ENCODE measurements around the gene PPP4R1.

PPP4R1 gene

GRCh38 chr18:9546468-9546867, 67.9 kb downstream of the PPP4R1 start:
- no peak for DNase-seq (ENCODE audit: low read depth in 2 of 2)

GRCh38 chr18:9545029-9545428, 69.3 kb downstream of the PPP4R1 start:
- no peak for DNase-seq (ENCODE audit: low read depth in 2 of 2)

DNA sequence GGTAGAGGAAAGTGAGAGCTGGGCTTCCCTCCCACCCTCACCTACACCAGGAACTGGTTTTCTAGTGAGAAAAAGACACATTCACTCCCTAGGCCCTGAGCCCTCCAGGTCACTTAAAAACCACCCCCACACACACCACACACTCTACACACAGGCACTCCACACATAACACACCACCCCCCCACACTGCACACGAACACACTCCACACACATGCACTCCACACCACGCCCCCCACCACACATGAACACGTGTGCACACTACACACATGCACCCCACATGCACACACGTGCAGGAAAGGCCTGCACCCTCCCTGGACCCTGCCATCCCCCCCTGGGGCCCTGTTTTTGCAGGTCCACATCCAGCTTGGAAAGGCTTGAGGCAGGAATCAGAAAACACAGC, 71.4 kb downstream of the PPP4R1 start:
- no peak for DNase-seq (ENCODE audit: low read depth in 2 of 2)

DNA sequence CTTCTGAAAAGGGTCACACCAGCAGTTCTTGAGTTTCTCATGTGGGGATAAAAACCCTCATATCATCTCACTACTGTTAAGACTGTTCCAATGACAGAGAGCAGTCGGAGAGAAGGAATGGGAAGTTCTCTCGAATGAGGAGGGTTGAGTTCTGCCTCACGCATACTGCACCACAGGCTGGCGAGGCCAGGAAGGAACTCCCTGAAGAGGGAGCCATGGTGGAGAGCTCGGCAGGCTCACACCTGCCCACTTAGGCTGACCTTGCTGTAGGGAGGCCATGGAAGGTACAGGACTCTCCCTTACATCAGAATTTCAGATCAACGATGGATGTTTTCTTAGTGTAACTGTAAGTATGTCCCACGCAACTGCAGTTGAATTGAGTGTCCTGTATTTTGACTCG, 74.4 kb downstream of the PPP4R1 start:
- DNase-seq (ENCODE audit: low read depth in 2 of 2) = no peak

DNA sequence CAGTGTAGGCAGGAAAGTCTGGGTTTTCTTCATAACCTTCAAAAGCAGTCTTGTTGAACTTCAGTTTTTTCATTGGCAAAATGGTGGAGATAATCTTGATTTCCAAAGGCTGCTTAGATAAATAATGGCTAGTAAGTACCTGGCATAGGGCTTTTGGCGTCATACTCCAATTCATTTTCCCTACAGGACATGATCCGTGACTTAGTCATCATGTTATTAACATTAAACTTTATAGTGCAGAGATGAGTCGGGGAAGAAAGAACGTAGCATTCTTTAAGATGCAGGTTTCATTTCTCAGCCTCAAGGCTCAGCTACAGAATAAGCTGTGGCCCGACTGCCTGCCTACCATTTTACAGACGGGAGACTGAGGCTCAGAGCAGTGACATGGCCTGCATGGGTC, 75.1 kb downstream of the PPP4R1 start:
- no peak for DNase-seq (ENCODE audit: low read depth in 2 of 2)

GRCh38 chr18:9537677-9538076, 76.7 kb downstream of the PPP4R1 start:
- DNase-seq (ENCODE audit: low read depth in 2 of 2) = no peak

GRCh38 chr18:9536354-9537152, 77.8 kb downstream of the PPP4R1 start:
- no peak for DNase-seq (ENCODE audit: low read depth in 2 of 2)

- no peak for DNase-seq (ENCODE audit: low read depth in 2 of 2)
These were observed 78.8 kb downstream of the PPP4R1 start for GRCh38 chr18:9535430-9535991.

GRCh38 chr18:9534844-9535243, 79.5 kb downstream of the PPP4R1 start:
- DNase-seq (ENCODE audit: low read depth in 2 of 2) = no peak

GRCh38 chr18:9531791-9532410, 82.5 kb downstream of the PPP4R1 start:
- no peak for DNase-seq (ENCODE audit: low read depth in 2 of 2)

GRCh38 chr18:9530226-9531009, 83.9 kb downstream of the PPP4R1 start:
- no peak for DNase-seq (ENCODE audit: low read depth in 2 of 2)

DNA sequence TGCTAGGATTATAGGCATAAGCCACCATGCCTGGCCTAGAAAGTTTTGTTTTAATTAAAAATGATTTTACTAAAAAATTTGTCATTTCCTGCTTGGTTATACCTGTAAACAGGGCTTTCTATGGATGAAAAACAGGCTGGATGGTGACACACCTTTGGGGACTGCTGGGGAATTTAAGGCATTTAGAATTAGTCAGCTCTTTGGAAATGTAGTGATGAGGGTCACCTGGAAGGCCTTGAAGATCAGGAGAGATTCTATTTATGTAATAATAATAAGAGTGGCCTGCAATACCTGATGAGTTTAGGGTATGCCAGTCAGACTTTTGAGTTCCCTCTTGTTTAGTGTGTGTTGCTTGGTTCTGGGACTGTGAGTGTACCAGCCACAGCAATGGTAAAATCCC, 87.9 kb downstream of the PPP4R1 start:
- no peak for DNase-seq (ENCODE audit: low read depth in 2 of 2)

DNA sequence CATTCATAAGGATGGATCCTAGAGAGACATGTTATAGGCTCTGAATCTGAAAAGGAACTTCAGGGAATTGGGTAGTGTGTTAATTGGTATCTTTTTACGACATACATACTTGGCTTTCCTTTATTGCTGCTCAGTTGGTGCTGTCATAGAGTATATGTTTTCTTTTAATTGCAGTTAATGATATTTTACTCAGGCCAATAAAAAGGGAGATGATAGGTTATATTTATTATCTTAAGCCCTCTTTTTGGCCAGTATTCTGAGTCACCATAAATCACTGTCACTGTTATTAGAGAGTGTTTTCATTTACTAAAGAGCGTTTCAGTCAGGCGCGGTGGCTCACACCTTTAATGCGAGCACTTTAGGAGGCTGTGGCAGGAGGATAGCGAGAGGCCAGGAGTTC, 91.4 kb downstream of the PPP4R1 start:
- DNase-seq (ENCODE audit: low read depth in 2 of 2) = no peak

DNA sequence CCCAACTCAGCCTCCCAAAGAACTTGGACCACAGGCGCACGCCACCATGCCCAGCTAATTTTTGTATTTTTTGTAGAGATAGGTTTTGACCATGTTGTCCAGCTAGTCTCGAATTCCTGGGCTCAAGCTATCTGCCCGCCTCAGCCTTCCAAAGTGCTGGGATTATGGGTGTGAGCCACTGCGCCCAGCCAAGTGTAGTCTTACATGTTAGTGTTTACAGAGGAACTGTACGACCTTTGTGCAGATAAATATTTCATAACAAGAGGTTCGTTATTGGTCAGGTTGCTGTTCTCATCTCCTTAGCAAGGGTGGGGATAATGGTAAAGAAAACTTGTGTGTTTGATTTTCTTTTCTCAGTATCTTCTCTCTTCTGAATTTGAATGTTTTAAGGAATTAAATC, 92.6 kb downstream of the PPP4R1 start:
- DNase-seq (ENCODE audit: low read depth in 2 of 2) = no peak

GRCh38 chr18:9520666-9521065, 93.7 kb downstream of the PPP4R1 start:
- DNase-seq (ENCODE audit: low read depth in 2 of 2) = no peak

- no peak for DNase-seq (ENCODE audit: low read depth in 2 of 2)
These were observed 95.0 kb downstream of the PPP4R1 start for GRCh38 chr18:9519399-9519798.

- DNase-seq (ENCODE audit: low read depth in 2 of 2) = no peak
These were observed 96.5 kb downstream of the PPP4R1 start for GRCh38 chr18:9517869-9518268.

DNA sequence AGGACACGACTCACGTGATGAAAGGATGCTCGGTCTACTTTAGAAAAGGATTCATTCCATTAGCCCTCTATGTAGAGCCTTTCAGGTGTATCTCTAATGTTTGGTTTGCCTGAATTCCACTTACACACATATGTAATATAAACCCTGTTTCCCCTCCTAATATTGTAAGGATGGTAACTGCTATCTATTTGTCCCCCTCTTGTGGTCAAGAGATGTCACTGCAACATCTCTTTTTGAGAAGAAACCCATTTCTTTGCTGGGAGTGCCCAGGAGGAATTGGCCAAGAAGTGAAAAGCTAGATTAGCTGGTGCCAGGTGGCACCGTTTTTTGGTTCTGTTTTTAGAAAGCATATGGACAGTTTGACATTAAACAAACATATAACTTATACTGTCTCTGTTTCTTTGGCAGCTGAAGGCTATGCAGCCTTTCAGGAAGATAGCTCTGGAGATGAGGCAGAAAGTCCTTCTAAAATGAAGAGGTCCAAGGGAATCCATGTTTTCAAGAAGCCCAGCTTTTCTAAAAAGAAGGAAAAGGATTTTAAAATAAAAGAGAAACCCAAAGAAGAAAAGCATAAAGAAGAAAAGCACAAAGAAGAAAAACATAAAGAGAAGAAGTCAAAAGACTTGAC, 97.8 kb downstream of the PPP4R1 start:
- DNase-seq (ENCODE audit: low read depth in 2 of 2) = no peak

DNA sequence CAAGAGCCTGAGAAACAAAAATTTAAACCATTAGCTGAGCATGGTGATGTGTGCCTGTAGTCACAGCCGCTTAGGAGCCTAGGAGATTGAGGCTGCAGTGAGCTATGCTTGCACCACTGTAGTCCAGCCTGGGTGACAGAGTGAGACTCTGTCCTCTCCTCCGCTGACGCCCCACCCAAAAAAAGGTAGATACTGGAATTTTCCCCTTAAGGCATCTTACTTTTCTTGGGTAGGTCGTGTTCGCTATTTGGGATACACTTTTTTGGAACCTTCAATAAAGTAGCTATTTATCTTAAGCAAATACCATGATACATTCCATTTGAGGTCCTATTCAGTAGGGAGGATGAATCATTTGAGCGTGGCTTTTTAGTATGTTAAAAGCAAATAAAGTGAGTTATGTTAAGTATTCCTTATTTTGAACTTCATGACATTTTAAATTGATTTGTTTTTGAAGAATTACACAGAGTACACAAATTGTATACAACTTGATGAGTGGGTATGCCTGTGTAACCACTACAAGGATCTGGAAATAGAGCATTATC, 100.3 kb downstream of the PPP4R1 start:
- no peak for DNase-seq (ENCODE audit: low read depth in 2 of 2)

DNA sequence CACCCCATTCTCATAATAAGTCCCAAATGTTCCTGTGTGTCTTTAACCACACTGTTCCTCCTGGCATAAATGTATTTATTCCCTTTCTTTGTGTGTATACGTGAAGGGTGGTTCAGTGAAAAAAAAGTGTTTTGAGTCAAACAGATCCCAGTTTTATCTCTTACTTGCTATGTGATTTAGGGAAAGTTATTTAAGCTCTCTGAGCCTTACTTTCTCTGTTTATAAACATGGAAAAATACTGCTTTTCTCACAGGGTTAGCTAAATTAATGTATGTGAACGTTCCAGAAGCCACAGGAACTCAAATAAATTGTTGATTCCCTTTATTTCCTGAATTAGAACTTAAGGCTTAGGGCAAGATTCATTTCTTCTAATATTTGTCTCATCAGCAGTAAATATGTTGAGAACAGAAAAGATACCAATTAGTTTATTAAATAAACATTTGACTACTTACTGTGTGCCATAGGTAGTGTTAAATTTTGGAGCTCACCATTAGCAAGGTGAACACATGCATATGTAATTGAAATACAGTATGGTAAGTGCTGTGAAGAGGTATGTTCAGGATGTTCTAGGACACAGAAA, 105.8 kb downstream of the PPP4R1 start:
- DNase-seq (ENCODE audit: low read depth in 2 of 2) = no peak

DNA sequence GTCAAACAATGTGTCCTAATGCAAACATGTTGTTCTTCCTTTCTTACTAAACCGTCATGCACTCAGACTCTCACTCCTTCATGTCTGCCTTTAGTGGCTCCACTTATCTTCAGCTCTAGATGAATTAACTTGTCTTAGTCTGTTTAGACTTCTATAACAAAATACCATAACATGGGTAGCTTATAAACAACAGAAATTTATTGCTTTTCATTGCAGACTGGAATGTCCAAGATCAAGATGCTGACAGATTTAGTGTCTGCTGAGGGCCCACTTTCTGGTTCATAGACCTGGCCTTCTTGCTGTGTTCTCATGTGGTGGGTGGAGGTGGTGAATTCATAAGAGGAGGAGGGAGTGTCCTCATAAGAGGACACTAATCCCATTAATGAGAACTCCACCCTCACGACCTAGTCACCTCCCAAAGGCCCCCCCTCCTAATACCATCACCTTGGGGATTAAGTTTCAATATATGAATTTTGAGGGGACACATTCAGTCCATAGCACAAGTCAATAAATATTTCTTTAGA, 106.7 kb downstream of the PPP4R1 start:
- no peak for DNase-seq (ENCODE audit: low read depth in 2 of 2)

All from stimulated activated CD8-positive, alpha-beta memory T cell treated with anti-CD3 and anti-CD28 coated beads, Interleukin-7, amount 100 ng/mL, for 1 hour (primary cell).